H1 (cell line): ENCODE measurements around the gene BEAN1. TPM values are rescaled to one million over a fixed set of nuclear protein-coding genes. Genes with fewer than 3 reads are reported as not detected.

Experiments used
- CBX5 ChIP-seq: fragments of 300-800, 300-1000 bp; sonication (generic); IDR thresholded peaks from 2 replicates; pipeline ENCODE4 v1.7.1; 2016; ENCODE audit warnings: antibody characterized with exemption, low read length, low read depth
- CREB1 ChIP-seq: IDR thresholded peaks from 2 replicates; pipeline ENCODE4 v1.6.1; 2012; ENCODE audit warnings: inconsistent platforms
- POLR2A ChIP-seq, 2 experiments: IDR thresholded peaks; 1 replicate in 1 of 2; 2 replicates in 1 of 2; pipeline ENCODE4 v1.6.1; 2011; ENCODE audit warnings: low read depth in 2 of 2, low read length in 2 of 2, mild to moderate bottlenecking in 2 of 2; ENCODE audit errors: control extremely low read depth in 1 of 2
- RBBP5 ChIP-seq: IDR thresholded peaks from 2 replicates; pipeline ENCODE4 v1.7.1; 2012; ENCODE audit warnings: low read depth, mild to moderate bottlenecking, inconsistent platforms, low read length, moderate library complexity, borderline replicate concordance
- RNF2 ChIP-seq: fragments of 200-900, 300-1000 bp; sonication (generic); IDR thresholded peaks from 2 replicates; pipeline ENCODE4 v1.7.1; 2016; ENCODE audit warnings: borderline replicate concordance, low read depth, mild to moderate bottlenecking, antibody characterized with exemption, low read length; ENCODE audit not compliant: poor library complexity, severe bottlenecking; ENCODE audit errors: missing control alignments
- TAF1 ChIP-seq: IDR thresholded peaks from 2 replicates; pipeline ENCODE4 v1.6.1; 2011; ENCODE audit warnings: mild to moderate bottlenecking, low read depth, low read length
- polyA plus RNA-seq, 7 experiments: library from polyadenylated mRNA; depleted of rRNA in 3 of 7; stranded (reverse) in 5 of 7; unstranded in 2 of 7; fragments of >200 nt in 5 of 7; fragments of 200-250 nt in 2 of 7; gene quantifications; 1 replicate in 5 of 7; 2 replicates in 1 of 7; 4 replicates in 1 of 7; pipeline versions ENCODE4 v1.2.1 to v1.2.3, GENCODE V29; 2011 to 2013; ENCODE audit warnings: missing spikeins in 2 of 7, mixed read lengths in 2 of 7
- total RNA-seq: library from RNA; stranded (reverse); fragmentation: NEBNext Ultra II Directional; extraction: Animal tissue kit (Norgen Biotek cat#: 25700); gene quantifications from 2 replicates; pipeline ENCODE4 v1.2.1, GENCODE V29; 2021

BEAN1 gene
- total and polyA plus RNA-seq, 2 of the 8 experiments (the other 6 are each of a cell fraction or from before 2014, with no cell fraction given) = 0.08 TPM; not detected in 1

DNA sequence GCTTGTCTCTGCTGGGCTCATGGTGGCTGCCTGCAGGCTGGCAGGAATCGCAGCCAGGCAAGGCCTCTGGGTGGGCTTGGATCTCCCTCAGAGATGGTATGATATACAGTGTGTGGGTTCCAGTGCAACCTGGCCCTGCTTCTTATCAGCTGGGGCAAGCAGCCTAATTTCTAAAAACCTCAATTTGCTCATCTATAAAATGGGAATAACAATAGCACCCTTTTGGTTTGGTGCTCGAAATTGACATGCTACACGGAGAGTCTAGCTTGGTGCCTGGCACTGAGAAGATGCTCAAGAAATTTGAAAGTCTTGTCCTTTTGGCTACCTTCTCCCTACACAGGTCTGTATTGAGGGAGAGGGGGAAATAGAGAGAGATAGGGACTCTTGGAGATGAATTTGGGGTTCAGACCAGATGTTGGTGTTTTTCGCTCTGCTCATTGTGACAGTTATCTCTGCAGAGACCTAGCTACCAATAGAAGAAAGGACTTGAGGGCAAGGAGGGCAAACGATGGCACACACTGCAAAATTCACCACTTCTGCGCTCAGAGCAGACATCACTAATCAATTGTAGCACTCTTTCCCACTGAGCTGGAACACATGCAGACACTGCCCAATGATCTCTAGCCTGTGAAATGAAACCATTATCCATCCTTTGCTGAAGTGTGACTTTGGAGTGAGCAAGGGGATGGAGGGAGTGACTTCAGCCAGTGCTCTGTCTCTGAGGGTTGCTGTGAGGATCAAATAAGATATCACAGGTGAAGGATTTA is 15.6 kb downstream of the BEAN1 start (continued):
- no peak for TF ChIP-seq CREB1
- TF ChIP-seq TAF1 = no peak
- TF ChIP-seq POLR2A (IDR thresholded peaks at IDR 0.05; ENCODE audit: control extremely low read depth in 1 of 2, low read depth in 2 of 2, low read length in 2 of 2) = no peak
- TF ChIP-seq RNF2 = no peak
- TF ChIP-seq RBBP5 = no peak
- no peak for TF ChIP-seq CBX5
